ENCODE measurements around the gene ZDHHC13.

Gene ZDHHC13

DNA sequence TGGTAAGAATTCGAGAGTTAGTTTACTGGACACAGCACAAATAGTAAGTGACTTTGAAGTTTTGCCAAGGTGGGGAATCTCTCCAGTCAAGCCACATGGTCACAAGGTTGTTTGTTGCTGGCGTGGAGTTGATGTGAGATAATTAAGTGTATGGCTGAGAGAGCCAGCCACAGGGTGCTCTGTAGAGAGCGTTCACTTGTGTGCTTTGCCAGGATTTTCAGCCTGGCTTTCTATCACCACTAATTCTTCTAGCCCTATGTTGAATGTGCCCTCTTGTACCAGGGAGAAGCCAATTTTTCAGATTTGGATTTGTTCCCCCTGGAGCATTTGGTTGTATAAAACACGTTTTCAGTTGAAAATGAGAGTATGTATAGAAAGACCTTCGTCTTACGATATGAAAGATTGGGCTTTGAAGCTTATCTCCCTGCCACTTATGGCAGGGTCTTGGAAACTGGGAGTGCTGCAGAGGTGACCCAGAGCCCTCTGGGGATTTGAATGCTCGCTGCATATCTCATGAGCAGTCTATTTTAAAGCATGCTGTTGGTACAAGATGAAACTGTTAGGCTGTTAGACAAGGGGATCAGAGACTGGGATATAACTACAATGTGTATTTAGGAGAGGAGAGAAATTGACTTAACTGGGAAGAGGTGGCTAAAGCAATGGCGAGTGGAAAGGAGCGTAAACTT lies 56.2 kb downstream of the ZDHHC13 start:
- Histone ChIP-seq H3K4me3 (replicated peaks; ENCODE audit: insufficient read depth, low read length) (no peak overlapping the region), H3K27ac (replicated peaks) (no peak overlapping the region), H3K27me3 (ENCODE audit: insufficient read depth, poor library complexity, severe bottlenecking) (no peaks in the 10 kb centered on the region)
- DNase-seq (ENCODE audit: low read depth in 1 of 2, low spot score in 1 of 2), result no peak
- TF ChIP-seq POLR2AphosphoS5 (IDR thresholded peaks at IDR 0.05; ENCODE audit: low read depth) (no peak), GABPA (IDR thresholded peaks at IDR 0.05; ENCODE audit: low read depth) (no peak), SPI1 (IDR thresholded peaks at IDR 0.05; ENCODE audit: borderline replicate concordance, low read depth) (no peak)
- TF ChIP-seq, protein P1, sequence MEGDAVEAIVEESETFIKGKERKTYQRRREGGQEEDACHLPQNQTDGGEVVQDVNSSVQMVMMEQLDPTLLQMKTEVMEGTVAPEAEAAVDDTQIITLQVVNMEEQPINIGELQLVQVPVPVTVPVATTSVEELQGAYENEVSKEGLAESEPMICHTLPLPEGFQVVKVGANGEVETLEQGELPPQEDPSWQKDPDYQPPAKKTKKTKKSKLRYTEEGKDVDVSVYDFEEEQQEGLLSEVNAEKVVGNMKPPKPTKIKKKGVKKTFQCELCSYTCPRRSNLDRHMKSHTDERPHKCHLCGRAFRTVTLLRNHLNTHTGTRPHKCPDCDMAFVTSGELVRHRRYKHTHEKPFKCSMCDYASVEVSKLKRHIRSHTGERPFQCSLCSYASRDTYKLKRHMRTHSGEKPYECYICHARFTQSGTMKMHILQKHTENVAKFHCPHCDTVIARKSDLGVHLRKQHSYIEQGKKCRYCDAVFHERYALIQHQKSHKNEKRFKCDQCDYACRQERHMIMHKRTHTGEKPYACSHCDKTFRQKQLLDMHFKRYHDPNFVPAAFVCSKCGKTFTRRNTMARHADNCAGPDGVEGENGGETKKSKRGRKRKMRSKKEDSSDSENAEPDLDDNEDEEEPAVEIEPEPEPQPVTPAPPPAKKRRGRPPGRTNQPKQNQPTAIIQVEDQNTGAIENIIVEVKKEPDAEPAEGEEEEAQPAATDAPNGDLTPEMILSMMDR (IDR thresholded peaks at IDR 0.05; ENCODE audit: insufficient read depth, low read length), result no peak
- TF ChIP-seq, protein P2, sequence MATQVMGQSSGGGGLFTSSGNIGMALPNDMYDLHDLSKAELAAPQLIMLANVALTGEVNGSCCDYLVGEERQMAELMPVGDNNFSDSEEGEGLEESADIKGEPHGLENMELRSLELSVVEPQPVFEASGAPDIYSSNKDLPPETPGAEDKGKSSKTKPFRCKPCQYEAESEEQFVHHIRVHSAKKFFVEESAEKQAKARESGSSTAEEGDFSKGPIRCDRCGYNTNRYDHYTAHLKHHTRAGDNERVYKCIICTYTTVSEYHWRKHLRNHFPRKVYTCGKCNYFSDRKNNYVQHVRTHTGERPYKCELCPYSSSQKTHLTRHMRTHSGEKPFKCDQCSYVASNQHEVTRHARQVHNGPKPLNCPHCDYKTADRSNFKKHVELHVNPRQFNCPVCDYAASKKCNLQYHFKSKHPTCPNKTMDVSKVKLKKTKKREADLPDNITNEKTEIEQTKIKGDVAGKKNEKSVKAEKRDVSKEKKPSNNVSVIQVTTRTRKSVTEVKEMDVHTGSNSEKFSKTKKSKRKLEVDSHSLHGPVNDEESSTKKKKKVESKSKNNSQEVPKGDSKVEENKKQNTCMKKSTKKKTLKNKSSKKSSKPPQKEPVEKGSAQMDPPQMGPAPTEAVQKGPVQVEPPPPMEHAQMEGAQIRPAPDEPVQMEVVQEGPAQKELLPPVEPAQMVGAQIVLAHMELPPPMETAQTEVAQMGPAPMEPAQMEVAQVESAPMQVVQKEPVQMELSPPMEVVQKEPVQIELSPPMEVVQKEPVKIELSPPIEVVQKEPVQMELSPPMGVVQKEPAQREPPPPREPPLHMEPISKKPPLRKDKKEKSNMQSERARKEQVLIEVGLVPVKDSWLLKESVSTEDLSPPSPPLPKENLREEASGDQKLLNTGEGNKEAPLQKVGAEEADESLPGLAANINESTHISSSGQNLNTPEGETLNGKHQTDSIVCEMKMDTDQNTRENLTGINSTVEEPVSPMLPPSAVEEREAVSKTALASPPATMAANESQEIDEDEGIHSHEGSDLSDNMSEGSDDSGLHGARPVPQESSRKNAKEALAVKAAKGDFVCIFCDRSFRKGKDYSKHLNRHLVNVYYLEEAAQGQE (IDR thresholded peaks at IDR 0.05; ENCODE audit: insufficient replicate concordance, low read depth), result no peak

DNA sequence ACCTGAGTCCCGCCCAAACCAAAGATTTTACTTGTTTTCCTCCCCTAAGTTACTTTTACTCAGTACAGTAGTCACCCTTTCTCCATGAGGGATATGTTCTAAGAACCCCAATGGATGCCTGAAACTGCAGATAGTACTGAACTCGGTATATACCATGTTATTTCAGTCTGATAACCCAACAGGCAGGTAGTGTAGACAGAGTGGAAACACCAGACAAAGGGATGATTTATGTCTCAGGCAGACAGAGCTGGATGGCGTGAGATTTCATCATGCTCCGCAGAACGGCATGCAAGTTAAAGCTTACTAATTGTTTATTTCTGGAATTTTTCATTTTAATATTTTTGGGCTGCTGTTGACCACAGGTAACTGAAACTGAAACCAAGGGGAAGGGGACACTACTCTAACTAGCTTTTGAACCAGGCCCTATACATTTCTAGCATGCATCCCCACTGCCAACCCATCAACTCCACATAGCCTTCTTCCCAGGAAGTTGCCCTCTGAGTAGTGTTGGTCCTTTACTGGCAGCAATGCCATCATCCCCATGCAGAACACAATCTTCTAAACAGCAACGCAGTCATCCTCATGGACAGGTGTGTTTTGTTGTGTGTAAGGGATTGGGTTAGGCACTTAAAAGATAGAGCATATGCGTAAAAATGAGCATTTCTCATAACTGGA lies 57.1 kb downstream of the ZDHHC13 start:
- TF ChIP-seq, protein P1 (IDR thresholded peaks at IDR 0.05; ENCODE audit: insufficient read depth, low read length), result no peak
- no peak for TF ChIP-seq SPI1 (IDR thresholded peaks at IDR 0.05; ENCODE audit: borderline replicate concordance, low read depth)
- no peak for TF ChIP-seq POLR2AphosphoS5 (IDR thresholded peaks at IDR 0.05; ENCODE audit: low read depth)
- TF ChIP-seq, protein P2 (IDR thresholded peaks at IDR 0.05; ENCODE audit: insufficient replicate concordance, low read depth), result no peak
- TF ChIP-seq GABPA (IDR thresholded peaks at IDR 0.05; ENCODE audit: low read depth), result no peak
- no peaks in the 10 kb centered on the region for H3K27me3 ChIP-seq (ENCODE audit: insufficient read depth, poor library complexity, severe bottlenecking)
- DNase-seq (ENCODE audit: low read depth in 1 of 2, low spot score in 1 of 2), result no peak
- no peak overlapping the region for H3K4me3 ChIP-seq (replicated peaks; ENCODE audit: insufficient read depth, low read length)
- no peak overlapping the region for H3K27ac ChIP-seq (replicated peaks)

DNA sequence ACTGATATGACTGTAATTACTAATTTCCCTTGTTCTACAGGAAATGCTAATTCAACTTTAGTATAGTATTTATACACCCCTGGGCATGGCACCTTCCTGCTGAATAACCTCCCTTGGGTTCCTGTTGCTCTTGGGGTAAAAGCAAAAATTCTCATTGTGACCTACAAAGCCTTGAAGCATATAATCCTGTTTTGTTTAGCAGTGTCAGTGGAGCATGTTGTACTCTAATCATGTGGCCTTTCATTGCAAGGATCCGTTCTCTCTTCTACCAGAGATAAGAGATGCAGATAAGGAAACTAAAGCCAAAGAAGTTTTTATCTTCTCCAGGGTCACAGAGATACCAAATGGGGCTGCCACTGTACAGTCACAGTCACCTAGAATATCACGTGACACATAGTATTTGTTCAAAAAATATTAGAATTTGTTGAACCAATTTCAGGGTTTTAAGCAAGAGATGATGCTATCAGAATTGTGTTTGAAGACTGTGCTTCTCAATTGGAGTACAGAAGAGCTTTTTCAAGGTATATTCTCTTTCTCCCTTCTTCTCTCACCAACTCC lies 59.7 kb downstream of the ZDHHC13 start:
- DNase-seq (ENCODE audit: low read depth in 1 of 2, low spot score in 1 of 2), result no peak
- no peaks in the 10 kb centered on the region for H3K27me3 ChIP-seq (ENCODE audit: insufficient read depth, poor library complexity, severe bottlenecking)
- no peak overlapping the region for H3K27ac ChIP-seq (replicated peaks)
- TF ChIP-seq, protein P2 (IDR thresholded peaks at IDR 0.05; ENCODE audit: insufficient replicate concordance, low read depth), result no peak
- no peak for TF ChIP-seq SPI1 (IDR thresholded peaks at IDR 0.05; ENCODE audit: borderline replicate concordance, low read depth)
- TF ChIP-seq, protein P1 (IDR thresholded peaks at IDR 0.05; ENCODE audit: insufficient read depth, low read length), result no peak
- TF ChIP-seq POLR2AphosphoS5 (IDR thresholded peaks at IDR 0.05; ENCODE audit: low read depth), result no peak
- no peak for TF ChIP-seq GABPA (IDR thresholded peaks at IDR 0.05; ENCODE audit: low read depth)
- H3K4me3 ChIP-seq (replicated peaks; ENCODE audit: insufficient read depth, low read length), result no peak overlapping the region
